C4-2B (cell line): ENCODE results near the gene ORAI2.

ENCODE experiments used
- CTCF ChIP-seq: fragments of 450-650 bp; conservative IDR thresholded peaks from 2 replicates; pipeline ENCODE4 v1.5.1; 2017; ENCODE audit warnings: mild to moderate bottlenecking
- ZFX ChIP-seq: fragments of 450-650 bp; IDR thresholded peaks from 2 replicates; pipeline ENCODE4 v1.6.1; 2017

GRCh38 chr7:102424129-102424551 lies 9.2 kb upstream of the ORAI2 start:
- TF ChIP-seq CTCF (no peak), ZFX (no peak)
